OCI-LY3 (cell line): ENCODE measurements around the gene BBS1.

Source experiments
- H2AFZ ChIP-seq: fragments of 200-600, 300-600 bp; shearing (Covaris generic); 2 replicates; pipeline ENCODE4 v1.6.0; 2014; ENCODE audit warnings: antibody characterized with exemption, low read depth, low read length
- H3K27ac ChIP-seq: fragments of 200-600, 300-600 bp; sonication (generic); 2 replicates; pipeline ENCODE4 v1.5.1; 2014; ENCODE audit warnings: mild to moderate bottlenecking, low read length, moderate library complexity, mixed read lengths
- H3K27me3 ChIP-seq: fragments of 200-600, 300-600 bp; sonication (generic); 2 replicates; pipeline ENCODE4 v1.6.1; 2014; ENCODE audit warnings: low read depth, low read length, mixed read lengths
- H3K36me3 ChIP-seq: fragments of 200-600, 300-600 bp; sonication (generic); replicated peaks from 2 replicates; pipeline ENCODE3; 2014; ENCODE audit warnings: low read depth, low read length, mixed read lengths
- H3K4me1 ChIP-seq: fragments of 300-600, 200-600 bp; sonication (generic); 2 replicates; pipeline ENCODE4 v1.6.1; 2014; ENCODE audit warnings: low read length, mixed read lengths
- H3K4me2 ChIP-seq: fragments of 200-600, 300-600 bp; sonication (generic); 2 replicates; pipeline ENCODE4 v1.6.1; 2014; ENCODE audit warnings: low read length, mixed read lengths
- H3K4me3 ChIP-seq: fragments of 300-600, 200-600 bp; sonication (generic); 2 replicates; pipeline ENCODE4 v1.5.1; 2014; ENCODE audit warnings: antibody characterized with exemption, mild to moderate bottlenecking, low read length, moderate library complexity
- H3K79me2 ChIP-seq: fragments of 300-600, 200-600 bp; shearing (Covaris generic); 2 replicates; pipeline ENCODE4 v1.6.1; 2014; ENCODE audit warnings: mild to moderate bottlenecking, low read length, mixed read lengths
- H3K9ac ChIP-seq: fragments of 300-600, 200-600 bp; shearing (Covaris generic); 2 replicates; pipeline ENCODE4 v1.6.0; 2014; ENCODE audit warnings: mild to moderate bottlenecking, low read length, moderate library complexity
- H3K9me3 ChIP-seq: fragments of 200-600, 300-600 bp; shearing (Covaris generic); 2 replicates; pipeline ENCODE4 v1.6.1; 2014; ENCODE audit warnings: low read length, mixed read lengths; ENCODE audit not compliant: insufficient read depth
- H4K20me1 ChIP-seq: fragments of 200-600, 300-600 bp; sonication (generic); 2 replicates; pipeline ENCODE4 v1.6.1; 2016; ENCODE audit warnings: low read length, mixed read lengths; ENCODE audit not compliant: insufficient read depth
- EZH2phosphoT487 ChIP-seq: fragments of 200-600 bp; shearing (Covaris generic); IDR thresholded peaks from 2 replicates; pipeline ENCODE4 v1.6.1; 2018; ENCODE audit warnings: antibody characterized with exemption, mixed run types, low read depth
- TF ChIP-seq, protein P1 (sequence below): fragments of 200-600, 300-600 bp; sonication (generic); IDR thresholded peaks from 2 replicates; pipeline ENCODE4 v1.5.1; 2014; ENCODE audit warnings: antibody characterized with exemption, low read length, low read depth

BBS1 gene

DNA sequence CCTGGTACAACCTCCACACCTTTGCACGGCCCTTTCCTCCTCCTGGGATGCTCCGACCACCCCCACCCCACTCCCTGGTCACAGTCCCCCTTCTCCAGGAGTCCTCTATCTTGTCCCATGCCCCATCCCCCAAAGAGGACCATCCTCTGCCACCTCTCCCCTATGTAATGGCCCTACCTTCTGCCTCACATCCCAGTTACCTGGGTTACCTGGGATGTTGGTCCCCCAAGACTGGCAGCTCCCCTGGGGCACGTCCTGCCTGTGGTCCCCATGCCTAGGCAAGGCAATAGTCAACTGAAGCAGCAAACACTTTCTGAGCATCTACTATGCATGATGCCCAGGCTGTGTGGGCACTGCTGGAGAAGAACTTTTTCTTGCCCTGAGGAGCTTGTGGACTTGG lies 45.0 kb downstream of the BBS1 start:
- Histone ChIP-seq H3K4me2 (no peak overlapping the region), H3K27me3 (no peaks in the 10 kb centered on the region), H3K9ac (no peak overlapping the region), H3K27ac (no peak overlapping the region), H3K79me2 (no peaks in the 10 kb centered on the region), H3K36me3 (no peaks in the 10 kb centered on the region), H3K9me3 (no peaks in the 10 kb centered on the region), H2AFZ (no peak overlapping the region), H4K20me1 (no peaks in the 10 kb centered on the region), H3K4me3 (no peak overlapping the region), H3K4me1 (no peaks in the 10 kb centered on the region)
- TF ChIP-seq EZH2phosphoT487, result no peak
- TF ChIP-seq, protein P1, sequence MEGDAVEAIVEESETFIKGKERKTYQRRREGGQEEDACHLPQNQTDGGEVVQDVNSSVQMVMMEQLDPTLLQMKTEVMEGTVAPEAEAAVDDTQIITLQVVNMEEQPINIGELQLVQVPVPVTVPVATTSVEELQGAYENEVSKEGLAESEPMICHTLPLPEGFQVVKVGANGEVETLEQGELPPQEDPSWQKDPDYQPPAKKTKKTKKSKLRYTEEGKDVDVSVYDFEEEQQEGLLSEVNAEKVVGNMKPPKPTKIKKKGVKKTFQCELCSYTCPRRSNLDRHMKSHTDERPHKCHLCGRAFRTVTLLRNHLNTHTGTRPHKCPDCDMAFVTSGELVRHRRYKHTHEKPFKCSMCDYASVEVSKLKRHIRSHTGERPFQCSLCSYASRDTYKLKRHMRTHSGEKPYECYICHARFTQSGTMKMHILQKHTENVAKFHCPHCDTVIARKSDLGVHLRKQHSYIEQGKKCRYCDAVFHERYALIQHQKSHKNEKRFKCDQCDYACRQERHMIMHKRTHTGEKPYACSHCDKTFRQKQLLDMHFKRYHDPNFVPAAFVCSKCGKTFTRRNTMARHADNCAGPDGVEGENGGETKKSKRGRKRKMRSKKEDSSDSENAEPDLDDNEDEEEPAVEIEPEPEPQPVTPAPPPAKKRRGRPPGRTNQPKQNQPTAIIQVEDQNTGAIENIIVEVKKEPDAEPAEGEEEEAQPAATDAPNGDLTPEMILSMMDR, result no peak

DNA sequence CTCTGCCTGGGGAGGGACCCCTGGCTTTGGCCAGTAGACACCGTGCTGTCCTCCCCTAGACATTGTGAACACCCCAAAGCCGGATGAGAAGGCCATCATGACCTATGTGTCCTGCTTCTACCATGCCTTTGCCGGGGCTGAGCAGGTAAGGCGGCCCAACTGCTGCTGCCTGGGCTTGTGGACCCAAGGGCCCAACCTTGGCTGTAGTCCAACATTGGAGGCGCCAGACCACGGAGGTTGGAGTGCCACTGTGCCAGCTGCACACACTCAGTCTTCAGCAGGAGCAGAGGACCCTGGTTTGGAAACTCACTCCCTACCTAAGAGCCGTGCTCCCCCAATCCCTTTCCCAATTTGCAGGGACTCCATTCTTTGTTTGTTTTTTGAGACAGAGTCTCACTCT lies 45.7 kb downstream of the BBS1 start:
- TF ChIP-seq EZH2phosphoT487, result no peak
- TF ChIP-seq, protein P1, result no peak
- H3K9ac ChIP-seq, result no peak overlapping the region
- no peaks in the 10 kb centered on the region for H3K79me2 ChIP-seq
- no peak overlapping the region for H2AFZ ChIP-seq
- no peak overlapping the region for H3K27ac ChIP-seq
- no peaks in the 10 kb centered on the region for H4K20me1 ChIP-seq
- H3K4me3 ChIP-seq, result no peak overlapping the region
- H3K27me3 ChIP-seq, result no peaks in the 10 kb centered on the region
- H3K9me3 ChIP-seq, result no peaks in the 10 kb centered on the region
- no peaks in the 10 kb centered on the region for H3K36me3 ChIP-seq
- no peaks in the 10 kb centered on the region for H3K4me1 ChIP-seq
- H3K4me2 ChIP-seq, result no peak overlapping the region

DNA sequence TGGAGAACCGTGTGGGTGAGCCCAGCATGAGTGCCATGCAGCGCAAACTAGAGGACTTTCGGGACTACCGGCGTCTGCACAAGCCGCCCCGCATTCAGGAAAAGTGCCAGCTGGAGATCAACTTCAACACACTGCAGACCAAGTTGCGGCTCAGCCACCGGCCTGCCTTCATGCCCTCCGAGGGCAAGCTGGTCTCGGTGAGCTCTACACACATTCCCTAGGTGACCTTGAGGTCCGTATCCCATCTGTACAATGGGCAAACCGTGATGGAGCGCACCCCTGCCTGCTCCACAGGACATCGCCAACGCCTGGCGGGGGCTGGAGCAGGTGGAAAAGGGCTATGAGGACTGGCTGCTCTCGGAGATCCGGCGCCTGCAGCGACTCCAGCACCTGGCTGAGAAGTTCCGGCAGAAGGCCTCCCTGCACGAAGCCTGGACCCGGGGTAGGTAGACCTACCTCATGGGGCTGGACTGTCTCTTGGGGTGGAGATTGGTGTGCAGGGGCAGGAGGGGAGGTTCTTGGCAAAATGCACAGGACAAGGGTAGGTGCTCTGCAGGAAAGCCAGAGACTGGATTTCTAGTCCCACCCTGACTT lies 47.4 kb downstream of the BBS1 start:
- Histone ChIP-seq H4K20me1 (no peaks in the 10 kb centered on the region), H3K27me3 (no peaks in the 10 kb centered on the region), H3K4me1 (no peaks in the 10 kb centered on the region), H3K4me3 (no peak overlapping the region), H3K27ac (no peak overlapping the region), H3K36me3 (no peaks in the 10 kb centered on the region), H3K9me3 (no peaks in the 10 kb centered on the region), H3K4me2 (no peak overlapping the region), H3K9ac (no peak overlapping the region), H2AFZ (no peak overlapping the region), H3K79me2 (no peaks in the 10 kb centered on the region)
- TF ChIP-seq, protein P1, result no peak
- TF ChIP-seq EZH2phosphoT487, result no peak

DNA sequence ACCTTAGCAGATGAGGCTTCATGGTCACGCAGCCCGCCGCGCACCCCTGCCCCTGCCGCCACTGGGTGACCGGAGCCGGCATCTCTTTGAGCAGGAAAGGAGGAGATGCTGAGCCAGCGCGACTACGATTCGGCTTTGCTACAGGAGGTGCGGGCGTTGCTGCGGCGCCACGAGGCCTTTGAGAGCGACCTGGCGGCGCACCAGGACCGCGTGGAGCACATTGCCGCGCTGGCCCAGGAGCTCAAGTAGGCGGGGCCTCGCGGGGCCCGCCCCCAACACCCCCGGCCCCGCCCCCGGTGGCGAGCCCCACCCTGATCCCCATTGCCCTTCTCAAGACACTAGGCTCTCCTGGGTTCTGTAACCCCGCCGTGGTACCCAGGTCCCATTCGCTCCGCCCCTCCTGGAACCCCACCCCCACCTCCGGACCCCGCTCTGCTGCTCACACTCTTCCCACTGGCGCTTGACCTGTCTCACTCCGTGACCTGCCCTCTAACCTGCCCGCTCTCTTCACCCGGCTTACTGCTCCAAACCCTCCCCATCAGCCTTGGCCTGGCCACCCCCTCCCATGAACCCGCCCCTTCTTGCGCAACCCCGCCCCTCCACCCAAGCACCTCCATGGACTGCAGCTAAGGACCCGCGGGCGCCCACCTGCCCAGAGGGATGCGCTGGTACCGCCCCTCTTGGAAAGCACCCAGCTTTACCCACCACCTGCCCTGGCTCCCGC lies 48.9 kb downstream of the BBS1 start:
- no peaks in the 10 kb centered on the region for H3K36me3 ChIP-seq
- H3K4me2 ChIP-seq, result no peak overlapping the region

More for the DNA sequence above, 48.9 kb downstream of the BBS1 start:
- Histone ChIP-seq H3K27me3 (no peaks in the 10 kb centered on the region), H2AFZ (no peak overlapping the region), H3K4me3 (no peak overlapping the region), H3K27ac (no peak overlapping the region), H3K4me1 (no peaks in the 10 kb centered on the region), H4K20me1 (no peaks in the 10 kb centered on the region), H3K79me2 (no peaks in the 10 kb centered on the region), H3K9ac (no peak overlapping the region), H3K9me3 (no peaks in the 10 kb centered on the region)
- no peak for TF ChIP-seq EZH2phosphoT487
- TF ChIP-seq, protein P1, result no peak
